Islet precursor cell (in vitro differentiated cells): ENCODE measurements around the gene PCBP3.

Experiments used
- DNase-seq: peaks from one replicate; pipeline ENCODE4 v3.0.0-alpha.2; 2018

Gene PCBP3

DNA sequence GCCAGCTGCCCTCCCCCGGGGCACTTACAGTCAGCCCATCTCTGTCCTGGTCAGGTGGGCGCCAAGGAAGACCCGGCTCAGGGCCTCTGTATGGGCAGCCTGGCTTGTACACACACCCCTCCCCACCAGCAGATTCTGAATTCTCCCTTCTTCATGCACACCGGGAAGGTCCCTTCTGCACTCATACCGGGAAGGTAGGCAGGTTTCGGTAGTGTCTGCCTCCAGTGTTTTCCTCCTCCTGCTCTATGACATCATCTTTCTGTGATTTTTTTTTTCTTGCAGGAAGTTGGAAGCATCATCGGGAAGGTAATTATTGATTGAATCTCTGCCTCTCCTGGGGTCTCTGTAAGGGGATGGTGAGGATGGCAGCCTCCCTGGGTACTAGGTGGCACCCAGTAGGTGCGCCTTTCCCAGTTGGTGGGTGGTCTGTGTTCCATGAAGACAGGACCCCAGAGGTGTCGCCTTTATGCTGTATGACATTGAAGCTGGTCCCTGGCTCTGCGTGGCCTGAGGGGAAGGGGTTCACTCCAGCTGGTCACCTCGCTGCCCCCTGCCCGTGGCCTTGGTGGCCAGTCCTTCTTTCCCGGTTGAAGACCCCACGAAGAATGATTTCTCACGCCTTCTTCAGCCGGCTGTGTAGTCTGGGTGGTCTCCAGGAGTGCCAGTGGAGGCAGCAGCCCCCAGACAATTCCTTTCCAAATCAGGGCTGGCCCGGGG is 255.9 kb downstream of the PCBP3 start:
- no peak for DNase-seq

DNA sequence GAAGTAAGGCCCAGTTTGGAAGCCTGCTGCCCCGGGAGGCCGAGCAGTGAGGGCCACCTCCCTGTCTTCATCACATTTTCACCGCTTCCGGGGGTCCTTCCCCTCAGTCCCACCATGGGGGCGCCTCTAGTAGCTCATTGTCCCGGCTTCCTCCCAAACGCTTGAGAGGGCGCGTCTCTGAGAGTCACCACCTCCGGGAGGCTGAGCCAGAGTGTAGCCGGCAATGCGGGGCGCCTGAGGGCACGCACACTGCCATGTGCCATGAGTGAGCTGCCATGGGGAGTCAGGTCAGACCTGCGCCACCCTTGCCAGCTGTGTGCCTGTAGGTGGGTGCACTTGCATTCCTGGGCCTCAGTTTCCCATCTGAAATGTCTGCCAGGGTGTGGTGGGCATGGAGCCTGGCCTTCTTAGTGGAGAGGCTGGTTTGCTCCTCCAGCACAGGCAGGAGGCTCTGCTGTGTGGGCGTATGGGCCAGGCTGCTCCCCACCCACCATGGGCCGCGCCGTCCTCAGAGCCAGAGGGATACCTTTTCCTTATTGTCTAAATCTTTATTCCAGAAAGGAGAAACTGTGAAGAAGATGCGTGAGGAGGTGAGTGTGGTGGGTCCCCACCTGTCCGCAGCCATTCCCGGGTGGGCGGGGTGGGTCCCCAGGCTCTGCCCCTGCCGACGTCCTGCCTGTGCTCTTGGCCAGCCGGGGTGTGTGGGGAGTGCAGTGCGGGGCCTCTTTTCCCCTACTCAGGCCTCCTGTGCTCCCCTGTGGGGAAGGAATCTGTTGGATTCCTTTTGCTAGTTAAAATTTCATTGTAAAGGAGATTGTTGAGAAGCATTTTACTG is 256.7 kb downstream of the PCBP3 start:
- DNase-seq = no peak

DNA sequence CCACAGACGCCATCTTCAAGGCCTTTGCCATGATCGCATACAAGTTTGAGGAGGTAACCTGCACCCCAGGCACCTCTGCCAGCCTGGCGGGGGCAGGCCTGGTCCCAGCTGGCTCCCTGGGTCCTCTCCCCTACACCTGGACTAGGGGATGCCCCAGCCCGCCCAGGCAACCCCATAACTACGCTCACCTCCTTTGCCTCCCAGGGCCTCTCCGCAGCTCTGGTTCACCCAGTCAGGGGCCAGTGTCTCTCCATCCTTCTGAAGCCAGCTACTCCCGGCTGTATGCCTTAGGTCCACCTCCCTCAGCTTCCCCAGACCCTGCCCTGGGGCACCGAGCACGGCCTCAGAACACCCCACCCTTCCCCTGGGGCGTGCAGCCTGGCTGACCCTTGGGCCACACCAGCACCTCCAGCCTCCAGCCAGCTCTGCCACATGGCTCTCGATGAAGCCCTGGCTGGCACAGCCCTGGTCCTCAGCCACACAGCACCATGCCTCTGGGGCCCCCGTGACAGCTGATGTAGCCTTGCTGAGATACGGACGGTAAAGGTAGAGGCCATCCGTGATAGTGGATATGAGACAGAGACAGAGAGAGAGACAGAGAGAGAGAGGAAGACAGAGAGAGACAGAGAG is 257.7 kb downstream of the PCBP3 start:
- no peak for DNase-seq

DNA sequence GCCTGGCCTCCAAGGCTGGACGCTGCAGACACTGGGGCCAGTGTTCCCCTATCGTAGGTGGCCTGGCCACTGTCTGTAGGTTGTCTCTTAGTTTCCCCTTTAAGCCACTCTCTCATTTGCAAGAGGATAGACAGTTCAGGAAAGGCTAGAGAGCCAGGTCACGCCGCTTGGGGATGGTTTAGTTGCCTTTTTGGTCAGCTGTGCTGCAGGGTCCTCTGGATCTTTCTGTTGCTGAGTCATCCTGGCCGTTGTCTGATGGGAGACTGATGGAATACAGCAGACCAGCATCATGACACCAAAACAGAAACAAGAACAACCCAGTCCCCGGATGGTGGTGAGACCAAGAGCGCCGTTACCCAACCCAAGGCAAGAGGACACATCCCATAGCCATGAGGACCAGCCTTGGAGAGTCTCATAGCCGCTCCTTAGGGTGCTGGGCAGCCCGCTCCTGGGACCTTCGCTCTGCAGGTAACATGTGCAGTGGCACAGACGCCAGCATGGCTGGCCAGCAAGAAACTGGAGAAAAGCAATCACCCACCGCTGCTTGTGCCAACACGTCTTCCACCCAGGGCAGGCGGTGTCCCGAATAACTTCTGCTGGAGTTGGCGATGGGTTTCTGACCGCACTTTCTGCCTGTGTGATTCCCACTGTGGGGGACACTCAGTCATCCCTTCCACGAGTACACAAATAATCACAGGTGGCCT is 258.9 kb downstream of the PCBP3 start:
- DNase-seq = no peak

DNA sequence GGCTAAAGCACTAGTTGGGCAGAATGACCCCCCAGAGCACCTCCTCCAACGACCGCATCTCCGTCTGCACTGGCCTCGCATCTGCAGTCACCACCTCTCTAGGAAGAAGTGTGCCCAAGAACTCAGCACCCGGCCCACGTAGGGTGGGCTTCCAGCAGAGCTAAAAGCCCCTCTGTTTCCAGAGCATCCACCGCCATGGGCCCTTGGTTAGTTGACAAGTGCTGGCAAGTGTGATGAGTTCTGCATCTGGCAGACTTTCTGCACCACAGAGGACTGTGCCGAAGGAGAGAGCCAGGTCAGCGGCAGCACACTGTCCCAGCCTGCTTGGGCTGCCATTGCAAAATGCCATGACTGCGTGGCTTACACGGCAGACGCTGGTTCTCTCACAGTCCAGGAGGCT is 261.7 kb downstream of the PCBP3 start:
- no peak for DNase-seq

DNA sequence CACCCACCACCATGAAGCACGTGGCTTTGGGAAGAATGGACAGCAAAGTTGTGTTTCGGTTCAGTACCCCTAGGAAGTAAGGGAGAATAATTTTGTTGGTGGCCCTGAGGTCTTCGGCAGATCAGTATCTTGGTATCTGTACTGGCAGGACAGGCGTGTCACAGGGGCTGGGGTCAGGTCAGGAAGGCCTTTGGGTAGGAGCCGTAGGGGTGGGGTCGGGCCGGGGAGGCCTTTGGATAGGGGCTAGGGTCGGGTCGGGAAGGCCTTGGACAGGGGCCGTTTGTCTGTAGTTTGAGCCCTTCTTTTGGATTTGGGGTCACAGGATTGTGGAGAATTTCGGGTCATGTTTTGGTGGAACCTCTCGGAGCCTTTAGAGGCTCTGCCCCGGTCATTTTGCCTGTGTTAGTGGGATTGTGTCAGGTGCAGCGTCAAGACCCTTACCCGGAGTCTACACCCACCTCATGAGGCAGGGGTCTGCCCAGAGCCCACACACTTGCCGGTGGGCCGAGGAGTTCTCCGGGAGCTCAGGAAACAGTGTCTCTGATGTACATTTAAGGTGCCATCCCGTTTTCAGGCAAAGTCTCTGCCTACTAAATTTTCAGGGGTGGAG is 262.8 kb downstream of the PCBP3 start:
- no peak for DNase-seq

DNA sequence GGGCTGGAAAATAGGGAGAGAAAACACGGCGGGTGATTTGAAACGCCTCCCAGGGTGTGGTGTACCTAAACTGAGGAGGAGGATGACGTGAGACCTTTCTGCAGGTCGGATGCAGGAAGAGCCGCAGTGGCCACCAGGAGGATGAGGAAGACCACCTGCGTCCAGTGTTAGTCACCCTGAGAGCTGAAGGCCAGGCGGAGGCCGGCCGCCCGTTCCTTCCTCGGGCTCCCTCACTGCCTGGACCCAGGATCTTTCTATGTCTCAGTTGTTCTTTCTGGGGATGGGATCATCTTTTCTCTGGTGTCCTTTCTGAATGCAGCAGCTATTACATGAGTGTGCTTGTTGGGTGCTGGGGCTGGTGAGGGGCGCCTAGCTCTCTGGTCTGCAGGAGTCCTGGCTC is 263.3 kb downstream of the PCBP3 start:
- DNase-seq = no peak

DNA sequence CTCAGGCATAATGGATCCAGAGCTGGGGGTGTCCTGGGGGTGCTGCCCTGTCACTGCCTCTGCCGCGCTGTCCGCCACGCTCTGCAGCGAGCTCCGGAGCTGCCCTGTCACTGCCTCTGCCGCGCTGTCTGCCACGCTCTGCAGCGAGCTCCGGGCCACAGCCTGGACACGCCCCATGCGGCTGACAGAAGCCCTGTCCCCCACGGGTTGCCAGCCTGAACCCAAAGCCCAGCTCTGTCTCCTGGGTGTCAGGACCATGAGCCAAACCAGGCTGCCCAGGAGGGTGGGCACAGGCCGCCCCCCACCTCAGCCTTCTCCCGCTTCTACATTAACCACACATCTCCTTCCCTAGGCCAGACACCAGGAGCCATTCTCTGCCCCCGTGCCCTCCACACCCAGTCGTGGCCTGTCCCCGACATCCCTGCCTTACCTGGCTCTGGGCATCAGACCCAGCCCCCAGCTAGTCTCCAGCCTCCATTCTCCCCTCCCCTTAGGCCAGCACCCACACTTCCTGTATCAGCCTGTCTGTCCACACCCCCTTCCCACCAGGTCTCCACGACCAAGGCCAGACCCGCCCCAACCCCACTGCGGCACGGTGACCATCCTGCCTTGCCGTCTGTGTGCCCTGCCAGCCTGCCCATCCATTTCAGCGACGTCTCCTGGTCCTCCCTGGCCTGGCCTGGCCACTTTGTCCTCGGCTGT is 265.2 kb downstream of the PCBP3 start:
- no peak for DNase-seq

DNA sequence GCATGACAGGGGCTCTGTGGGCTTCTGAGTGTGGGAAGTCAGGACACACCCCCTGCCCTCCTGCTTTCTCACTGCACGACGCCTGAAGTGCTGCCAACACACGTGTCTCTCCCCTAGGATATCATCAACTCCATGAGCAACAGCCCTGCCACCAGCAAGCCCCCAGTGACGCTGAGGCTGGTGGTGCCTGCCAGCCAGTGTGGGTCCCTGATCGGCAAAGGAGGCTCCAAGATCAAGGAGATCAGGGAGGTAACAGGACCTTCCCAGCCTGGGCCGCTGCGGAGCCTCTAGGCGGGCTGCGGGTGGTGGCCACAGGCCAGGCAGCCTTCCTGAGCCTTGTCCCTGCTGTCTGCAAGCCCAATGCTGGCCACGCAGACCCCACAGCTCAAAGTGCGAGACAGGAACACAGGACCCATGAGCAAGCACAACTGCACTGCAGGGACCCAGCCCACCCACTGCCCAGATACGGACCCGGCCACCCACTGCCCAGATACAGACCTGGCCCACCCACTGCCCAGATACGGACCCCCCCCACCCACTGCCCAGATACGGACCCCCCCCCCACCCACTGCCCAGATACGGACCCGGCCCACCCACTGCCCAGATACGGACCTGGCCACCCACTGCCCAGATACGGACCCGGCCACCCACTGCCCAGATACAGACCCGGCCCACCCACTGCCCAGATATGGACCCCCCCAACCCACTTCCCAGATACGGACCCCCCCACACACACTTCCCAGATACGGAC is 265.9 kb downstream of the PCBP3 start:
- DNase-seq = no peak

DNA sequence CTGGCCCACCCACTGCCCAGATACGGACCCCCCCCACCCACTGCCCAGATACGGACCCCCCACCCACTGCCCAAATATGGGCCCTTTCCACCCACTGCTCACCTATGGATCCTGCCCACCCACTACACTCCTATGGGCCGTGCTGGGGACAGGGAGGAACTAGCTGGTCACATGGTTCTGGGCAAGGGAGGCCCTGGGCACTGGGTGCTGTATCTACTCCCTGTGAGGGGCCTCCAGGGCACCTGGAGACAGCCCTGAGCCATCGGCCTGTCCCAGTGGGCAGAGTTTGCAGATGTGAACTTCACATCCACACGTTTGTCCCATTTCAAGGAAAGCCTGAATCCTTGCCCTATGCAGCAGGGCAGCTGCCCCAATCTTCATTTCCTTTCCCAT is 266.6 kb downstream of the PCBP3 start:
- DNase-seq = no peak

DNA sequence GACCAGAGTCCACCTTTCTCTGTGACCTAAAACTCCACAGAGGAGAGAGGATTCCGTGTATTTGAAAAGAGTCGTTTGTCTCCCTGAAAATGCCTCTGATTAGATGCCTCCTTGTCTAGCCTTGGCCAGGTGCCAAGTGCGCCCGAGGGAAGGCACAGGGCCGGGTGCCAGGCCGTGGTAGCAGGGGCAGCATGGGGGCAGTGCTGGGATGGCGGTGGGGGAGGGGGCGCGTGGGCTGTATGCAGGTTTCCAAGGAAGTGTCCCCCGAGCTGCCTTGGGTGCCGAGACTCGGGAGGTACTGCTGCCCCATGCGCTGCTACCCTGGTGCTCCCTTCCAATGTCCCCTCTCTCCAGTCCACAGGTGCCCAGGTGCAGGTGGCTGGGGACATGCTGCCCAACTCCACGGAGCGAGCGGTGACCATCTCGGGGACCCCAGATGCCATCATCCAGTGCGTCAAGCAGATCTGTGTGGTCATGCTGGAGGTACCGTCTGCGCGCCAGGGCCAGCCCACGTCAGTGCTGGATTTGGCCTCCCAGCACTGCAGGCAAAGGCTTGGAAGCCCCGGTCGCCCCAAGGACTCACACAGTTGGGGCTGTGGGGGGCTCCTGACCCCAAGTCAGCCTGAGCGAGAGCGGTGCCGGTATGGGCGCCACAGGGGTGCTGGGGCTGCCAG is 267.2 kb downstream of the PCBP3 start:
- DNase-seq = no peak

DNA sequence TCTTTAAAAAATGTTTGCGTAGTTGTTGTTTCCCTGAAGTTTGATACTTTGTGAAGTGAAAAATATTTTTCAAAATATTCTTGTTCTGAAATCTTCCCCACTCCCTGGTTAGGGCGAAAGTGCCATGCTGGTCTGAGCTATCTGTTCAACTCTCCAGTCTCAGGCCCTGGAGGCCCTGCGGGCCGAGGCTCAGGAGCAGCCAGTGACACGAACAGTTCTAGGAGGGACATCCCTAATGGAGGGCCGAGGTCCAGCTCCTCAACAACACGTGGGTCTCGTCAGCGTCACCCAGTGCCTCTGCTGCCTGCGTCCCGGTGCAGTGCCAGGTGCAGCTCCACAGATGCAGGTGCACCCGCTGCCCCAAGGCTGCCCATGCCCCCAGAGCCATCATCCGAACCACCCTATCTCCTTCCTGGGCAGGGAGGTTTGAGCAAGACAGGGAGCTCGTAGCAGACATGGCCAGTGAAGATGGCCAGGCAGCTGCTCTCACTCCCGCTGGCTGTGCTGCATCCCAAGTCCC is 268.3 kb downstream of the PCBP3 start:
- DNase-seq = no peak

DNA sequence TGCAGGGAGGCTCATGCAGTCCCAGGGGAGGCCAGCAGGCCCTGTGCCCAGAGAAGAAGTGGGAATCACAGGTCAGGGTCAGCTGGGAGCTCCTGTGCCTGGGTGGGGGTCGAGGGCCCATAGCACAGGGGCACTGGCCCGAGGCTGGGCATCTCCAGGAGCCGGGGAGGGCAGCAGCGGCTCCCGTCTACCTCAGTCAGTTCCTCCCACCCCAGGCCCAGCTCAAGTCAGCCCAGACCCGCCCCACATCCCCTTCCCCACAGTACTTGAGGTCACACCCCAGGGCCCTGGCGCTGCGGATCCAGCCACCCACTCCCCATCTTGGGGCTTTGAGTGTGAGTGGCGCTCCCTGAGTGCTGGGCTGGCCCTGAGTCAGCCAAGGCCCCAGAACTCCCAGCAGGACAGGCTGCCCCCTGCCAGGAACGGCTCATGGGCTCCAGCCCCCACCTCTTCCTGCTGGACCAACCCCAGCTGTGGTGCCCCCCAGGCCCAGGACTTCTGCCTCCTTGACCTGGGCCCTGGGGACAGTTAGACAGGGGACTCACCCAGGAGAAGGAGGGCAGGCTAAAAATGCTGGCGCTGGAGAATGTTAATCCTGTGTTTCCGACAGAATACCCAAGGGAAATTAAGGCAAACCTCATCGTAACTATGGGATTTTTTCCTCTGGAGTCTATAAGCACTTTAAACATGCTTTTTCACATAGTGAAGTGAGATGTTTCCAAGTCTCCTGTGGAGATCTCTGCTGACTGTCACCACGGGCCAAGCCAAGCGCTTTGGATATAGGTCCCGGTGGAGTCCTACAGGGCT is 269.3 kb downstream of the PCBP3 start:
- DNase-seq = no peak

DNA sequence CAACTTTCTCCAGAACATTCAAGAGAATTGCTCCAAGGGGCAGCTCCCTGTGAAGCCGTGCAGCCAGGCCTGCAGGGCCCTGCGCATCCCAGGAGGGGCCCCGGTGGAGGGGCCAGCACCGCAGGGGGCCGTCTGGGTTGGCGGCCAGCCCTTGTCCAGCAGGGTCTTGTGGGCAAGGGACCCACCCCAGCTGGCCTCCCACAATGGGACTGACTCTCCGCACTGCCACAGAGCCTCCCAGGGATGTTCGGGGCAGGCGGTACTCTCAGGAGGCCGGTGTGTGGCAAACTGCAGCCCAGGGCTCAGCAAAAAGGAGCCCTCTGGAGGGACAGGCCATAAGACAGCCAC is 269.9 kb downstream of the PCBP3 start:
- no peak for DNase-seq

DNA sequence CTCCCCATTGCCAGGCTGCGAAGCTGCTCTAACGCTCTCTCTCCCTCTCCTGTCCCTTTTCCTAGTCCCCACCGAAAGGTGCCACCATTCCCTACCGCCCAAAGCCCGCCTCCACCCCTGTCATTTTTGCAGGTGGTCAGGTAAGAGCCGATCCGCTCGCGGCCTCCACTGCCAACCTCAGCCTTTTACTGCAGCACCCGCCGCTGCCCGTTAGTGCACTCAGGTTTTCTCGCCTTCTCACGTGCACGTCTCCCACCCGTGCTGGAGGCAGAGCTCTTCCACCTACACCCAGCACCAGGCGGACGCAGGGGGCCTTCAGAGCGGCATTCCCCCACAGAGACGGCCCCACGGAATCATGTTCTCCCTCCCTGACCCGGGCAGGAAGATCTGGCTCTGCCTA is 270.4 kb downstream of the PCBP3 start:
- no peak for DNase-seq

DNA sequence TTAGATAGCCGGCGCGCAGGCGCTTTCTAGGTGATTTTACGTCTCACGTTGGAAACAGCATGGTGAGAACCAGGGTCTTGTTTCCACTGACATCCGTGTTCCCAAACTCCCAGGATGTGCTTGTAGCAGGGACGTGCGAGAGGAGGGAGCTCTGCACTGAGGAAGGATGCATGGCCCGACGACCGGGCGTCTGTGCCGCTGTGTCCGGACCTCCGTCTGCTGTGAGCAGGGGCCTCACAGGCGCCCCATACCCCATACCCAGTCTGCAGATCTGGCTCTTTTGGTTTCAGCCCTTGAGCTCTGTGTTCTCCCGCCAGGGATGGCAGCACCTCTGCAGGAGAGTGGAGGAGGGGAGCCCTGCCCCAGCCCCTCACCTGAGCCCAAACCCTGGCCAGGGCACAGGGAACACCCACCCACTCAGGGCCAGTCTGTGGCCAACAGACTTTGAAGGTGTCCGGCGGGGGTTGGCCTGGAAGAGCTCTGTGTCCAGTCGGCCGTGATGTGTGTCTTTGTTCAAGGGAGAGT is 270.9 kb downstream of the PCBP3 start:
- no peak for DNase-seq

DNA sequence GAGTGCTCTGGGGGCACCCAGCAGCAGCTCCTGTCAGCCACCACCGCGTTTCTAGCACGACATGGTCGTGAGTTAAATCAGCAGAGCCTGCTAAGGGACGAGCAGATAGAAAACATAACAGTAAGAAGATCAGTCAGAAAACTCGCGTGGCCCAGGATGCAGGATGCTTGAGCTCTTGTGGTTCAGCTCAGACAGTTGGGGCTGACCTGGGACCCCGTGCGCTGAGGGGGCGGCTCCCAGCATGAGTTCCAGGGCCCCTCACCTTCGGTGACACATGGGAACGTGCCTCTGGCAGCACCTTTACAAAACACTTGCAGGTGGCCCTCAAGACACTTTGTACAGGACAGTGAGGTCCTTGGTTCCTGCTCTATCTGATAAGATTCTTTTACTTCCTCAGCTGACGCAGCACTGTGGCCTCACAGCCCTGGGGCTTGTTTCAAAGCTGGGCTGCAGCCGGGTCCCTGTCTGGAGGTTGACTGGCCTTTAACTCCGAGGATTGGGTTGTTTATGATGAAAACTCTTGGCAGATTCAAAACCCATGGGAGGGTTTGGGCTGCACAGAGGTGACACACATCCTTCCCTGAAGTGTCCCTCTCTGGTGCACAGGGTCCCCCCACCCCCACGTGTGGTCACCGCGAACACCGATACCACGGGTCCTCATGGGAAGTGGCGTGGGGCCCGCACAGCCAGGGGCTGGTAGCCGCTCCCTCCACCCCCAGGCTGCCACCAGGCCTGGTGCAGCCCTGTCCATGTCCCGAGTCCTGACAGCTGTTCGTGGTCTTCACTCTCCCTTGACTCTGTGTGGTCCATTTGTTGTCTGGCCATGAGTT is 272.7 kb downstream of the PCBP3 start:
- DNase-seq = peak; percentile 74

DNA sequence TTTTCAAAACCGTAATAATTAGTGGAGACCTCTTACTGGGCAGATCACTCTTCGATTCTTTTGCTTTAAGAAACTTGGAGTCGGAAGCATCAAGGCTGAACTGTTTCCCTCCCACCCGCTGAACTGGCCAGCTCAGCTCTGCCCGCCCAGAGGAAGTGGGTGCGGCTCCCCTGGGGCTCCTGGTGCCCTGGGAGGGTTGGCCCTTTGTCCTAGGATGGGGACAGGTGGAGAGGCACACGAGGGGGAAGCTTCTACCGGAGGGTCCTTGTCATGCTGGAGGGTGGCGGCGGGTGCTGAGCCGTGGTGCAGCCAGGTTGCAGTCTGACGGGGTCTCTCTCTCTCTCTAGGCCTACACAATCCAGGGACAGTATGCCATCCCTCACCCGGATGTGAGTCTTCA is 273.7 kb downstream of the PCBP3 start:
- no peak for DNase-seq

DNA sequence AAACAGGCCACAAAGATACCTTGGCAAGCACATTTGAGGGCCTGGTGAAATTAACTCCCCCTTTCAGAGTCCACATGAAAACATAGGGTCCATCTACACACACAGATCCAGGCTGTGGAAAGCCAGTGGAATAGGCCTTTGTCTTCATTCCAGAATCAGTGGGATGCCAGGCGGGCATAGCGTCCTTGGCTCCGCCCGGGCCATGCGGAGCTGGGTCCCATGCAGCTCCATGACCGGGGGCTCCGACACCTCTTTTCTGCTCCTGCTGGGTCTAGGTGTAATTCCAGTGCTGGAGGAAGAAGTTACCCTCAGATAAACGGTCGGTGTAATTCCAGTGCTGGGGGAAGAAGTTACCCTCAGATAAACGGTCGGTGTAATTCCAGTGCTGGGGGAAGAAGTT is 274.5 kb downstream of the PCBP3 start:
- no peak for DNase-seq
